Stimulated activated CD8-positive, alpha-beta memory T cell treated with anti-CD3 and anti-CD28 coated beads, Interleukin-4, amount 100 ng/mL, for 24 hours (primary cell): ENCODE results near the gene RAB11FIP3.
"Not testable (repeated sequence)": the region's sequence is repeated elsewhere in the genome, so short reads cannot be mapped to it uniquely, and the experiment has no call there.

Source experiments
- DNase-seq: peaks from one replicate; pipeline ENCODE4 v3.0.0-alpha.2; 2020; ENCODE audit warnings: low read depth

RAB11FIP3 gene

GRCh38 chr16:391885-392335, 33.5 kb upstream of the RAB11FIP3 start:
- peak; percentile 84 for DNase-seq

GRCh38 chr16:392450-393030, 32.9 kb upstream of the RAB11FIP3 start:
- DNase-seq = no peak

DNA sequence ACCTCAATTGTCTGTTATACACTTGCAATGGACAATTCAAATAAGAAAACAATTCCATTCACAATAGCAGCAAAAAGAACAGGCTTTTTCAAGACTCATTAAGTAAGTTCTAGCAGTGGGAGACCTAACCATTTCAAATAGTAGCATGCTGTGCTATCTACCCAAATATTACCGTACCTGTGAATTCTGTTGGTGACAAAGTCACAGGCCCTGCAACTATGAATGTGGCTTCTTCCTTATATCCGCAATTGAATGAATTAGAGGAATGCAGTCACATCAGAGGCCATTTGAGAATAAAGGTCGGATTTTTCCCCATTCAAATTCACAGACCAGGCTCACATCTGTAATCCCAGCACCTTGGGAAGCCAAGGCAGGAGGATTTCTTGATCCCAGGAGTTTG, 29.2 kb upstream of the RAB11FIP3 start:
- DNase-seq = no peak

DNA sequence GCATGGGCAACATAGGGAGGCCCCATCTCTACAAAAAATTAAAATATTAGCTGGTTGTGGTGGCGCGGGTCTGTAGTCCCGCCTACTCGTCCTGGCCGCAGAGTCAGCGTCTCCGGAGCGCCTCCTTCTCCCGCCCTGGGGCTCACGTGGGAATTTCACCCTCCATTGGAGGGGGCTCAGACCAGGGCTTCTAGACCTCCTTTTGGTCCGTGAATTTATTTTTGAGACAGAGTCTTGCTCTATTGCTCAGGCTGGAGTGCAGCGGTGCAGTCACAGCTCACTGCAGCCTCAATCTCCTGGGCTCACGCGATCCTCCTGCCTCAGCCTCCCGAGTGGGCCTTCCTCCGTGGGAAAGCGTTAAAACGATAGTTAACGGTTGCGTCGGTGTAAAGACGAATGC, 28.8 kb upstream of the RAB11FIP3 start:
- DNase-seq = no peak

DNA sequence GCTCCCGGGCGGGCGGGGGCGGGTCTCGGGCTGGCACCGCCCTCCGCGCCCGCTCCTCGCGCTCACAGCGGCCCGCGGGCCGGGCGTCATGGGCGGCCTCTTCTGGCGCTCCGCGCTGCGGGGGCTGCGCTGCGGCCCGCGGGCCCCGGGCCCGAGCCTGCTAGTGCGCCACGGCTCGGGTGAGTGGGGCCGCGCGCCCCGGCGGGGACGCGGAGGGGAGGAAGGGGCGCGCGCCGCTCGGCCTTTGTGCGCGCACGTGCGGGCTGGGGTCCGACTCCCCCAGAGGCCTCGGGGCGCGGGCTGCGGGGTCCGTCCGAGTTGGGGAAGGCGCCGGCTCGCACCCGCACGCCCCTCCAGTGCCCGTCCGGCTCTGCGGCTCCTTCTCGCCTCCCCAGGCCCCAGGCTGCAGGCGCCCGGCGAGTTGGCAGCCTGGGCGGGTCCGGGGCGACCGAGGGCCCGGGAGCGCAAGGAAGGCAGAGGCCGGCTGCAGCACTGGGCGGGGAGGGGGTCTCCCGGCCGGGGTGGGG, 28.3 kb upstream of the RAB11FIP3 start, which contains the start of gene NME4:
TSS of gene NME4 (plus strand) at position 65 of the 527 bp plus-strand sequence. CDS start at position 89, 24 bp downstream.
- DNase-seq = no peak

DNA sequence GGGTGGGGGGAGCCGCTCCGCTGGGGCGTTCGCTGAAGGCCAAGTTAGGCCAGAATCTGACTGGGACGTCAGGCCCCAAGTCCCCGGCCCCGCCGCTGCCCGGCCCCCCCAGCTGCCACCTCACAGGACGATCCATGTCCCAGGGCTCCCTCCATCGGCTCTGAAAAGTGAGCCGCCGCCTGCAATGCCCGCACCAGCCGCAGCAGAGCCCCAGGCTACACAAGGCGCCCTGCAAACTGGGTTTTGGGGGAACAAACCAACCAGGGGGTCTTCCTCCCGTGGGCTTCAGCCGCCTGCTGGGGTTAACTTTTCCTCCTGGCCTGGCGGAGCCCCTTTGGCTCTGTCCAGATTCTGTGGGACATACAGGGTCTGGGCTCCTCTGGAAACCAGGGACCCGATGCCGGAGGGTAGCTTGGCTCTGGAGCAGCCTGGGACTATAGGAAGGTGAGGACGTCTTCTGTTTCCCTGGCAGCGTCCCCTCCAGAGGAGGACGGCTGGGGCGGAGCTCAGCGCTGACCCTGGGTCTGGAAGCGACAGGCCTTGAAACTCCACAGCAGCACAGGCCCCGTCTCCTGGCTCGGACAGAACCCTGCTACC, 27.6 kb upstream of the RAB11FIP3 start:
- DNase-seq = no peak

- DNase-seq = no peak
Observed at GRCh38 chr16:398561-399339, 26.7 kb upstream of the RAB11FIP3 start.

DNA sequence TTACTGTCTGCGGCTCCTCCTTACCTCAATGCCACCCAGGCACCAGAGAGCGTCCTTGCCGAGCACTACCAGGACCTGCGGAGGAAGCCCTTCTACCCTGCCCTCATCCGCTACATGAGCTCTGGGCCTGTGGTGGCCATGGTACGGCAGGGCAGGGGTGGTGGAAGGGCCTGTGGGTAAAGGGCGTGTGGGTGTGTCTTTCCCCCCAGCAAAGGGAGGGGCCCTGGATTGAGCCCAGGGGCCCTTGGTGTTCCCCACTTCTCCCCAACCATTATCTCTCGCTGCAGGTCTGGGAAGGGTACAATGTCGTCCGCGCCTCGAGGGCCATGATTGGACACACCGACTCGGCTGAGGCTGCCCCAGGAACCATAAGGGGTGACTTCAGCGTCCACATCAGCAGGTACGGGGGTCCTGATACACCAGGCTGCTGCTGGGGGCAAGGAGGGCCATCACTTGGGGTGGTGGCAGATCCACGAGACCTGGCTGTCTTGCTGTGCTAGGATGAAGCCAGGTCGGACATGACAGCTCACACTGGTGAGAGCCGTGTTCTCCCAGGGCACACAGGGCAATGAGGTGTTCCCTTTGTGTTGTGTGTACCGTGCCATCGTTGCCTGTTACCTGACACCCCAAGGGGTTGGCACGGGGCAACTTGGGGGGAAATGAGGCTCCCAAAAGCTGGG, 26.0 kb upstream of the RAB11FIP3 start:
- DNase-seq = no peak

DNA sequence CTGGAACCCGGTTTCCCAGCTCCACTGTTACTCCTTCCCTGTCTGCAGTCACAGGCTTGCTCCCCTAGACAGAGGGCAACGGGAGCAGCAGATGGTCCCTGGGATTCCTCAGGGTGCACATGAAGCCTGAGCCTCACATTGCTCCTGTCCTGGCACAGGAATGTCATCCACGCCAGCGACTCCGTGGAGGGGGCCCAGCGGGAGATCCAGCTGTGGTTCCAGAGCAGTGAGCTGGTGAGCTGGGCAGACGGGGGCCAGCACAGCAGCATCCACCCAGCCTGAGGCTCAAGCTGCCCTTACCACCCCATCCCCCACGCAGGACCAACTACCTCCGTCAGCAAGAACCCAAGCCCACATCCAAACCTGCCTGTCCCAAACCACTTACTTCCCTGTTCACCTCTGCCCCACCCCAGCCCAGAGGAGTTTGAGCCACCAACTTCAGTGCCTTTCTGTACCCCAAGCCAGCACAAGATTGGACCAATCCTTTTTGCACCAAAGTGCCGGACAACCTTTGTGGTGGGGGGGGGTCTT, 25.3 kb upstream of the RAB11FIP3 start:
- DNase-seq = no peak

- peak; percentile 99 for DNase-seq
Observed at GRCh38 chr16:401468-402348, 23.7 kb upstream of the RAB11FIP3 start, which contains the start of gene DECR2. TSS of gene DECR2 (plus strand) at chr16:401885. CDS start at chr16:401964, 79 bp downstream.

GRCh38 chr16:404971-405486, 20.4 kb upstream of the RAB11FIP3 start:
- DNase-seq = no peak

DNA sequence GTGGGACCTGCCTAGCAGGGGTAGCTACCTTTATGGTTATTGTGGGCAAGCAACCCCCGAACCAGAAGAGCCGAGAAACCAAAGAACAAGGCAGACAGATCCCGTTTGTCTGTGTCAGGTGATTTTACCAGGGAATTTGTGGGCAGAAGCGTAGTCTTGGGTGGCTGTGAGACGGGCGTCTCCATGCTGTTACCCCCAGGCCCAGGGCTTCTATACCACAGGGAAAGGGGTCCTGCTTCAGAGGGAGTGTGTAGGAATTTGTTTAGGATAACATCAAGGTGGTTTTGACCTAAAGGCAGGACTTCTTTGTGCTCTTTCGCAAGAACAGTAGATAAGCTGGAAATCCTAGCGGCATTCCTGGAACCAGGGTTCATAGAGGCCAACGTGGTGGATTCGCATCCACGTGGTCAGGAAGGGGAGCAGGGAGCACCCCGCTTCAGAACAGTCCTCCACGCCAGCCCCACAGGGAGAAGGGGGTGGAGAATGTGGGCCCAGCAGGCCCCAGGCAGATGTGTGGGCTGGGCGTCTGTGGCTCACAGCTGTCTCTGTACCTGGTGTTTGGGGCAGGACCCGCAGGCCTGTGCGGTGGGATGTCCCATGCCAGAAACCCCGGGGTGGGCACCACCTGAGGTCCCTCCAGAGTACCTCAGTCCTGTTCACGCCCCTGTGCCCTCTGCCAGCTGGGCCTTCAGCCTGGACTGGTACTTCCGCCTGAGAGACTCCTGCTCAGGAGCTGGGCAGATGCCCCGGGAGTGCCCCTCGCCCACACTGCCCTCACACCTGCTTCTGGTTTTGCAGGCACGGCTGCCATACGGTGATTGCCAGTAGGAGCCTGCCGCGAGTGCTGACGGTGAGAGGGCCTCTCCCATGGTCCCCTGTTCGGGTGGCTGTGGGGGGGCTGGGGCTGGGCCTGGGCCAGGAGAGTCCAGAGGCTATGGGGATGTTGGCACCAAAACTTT, 19.6 kb upstream of the RAB11FIP3 start:
- DNase-seq = no peak

- no peak for DNase-seq
Observed at GRCh38 chr16:407253-407652, 18.2 kb upstream of the RAB11FIP3 start.

GRCh38 chr16:410516-411178, 14.8 kb upstream of the RAB11FIP3 start:
- no peak for DNase-seq

DNA sequence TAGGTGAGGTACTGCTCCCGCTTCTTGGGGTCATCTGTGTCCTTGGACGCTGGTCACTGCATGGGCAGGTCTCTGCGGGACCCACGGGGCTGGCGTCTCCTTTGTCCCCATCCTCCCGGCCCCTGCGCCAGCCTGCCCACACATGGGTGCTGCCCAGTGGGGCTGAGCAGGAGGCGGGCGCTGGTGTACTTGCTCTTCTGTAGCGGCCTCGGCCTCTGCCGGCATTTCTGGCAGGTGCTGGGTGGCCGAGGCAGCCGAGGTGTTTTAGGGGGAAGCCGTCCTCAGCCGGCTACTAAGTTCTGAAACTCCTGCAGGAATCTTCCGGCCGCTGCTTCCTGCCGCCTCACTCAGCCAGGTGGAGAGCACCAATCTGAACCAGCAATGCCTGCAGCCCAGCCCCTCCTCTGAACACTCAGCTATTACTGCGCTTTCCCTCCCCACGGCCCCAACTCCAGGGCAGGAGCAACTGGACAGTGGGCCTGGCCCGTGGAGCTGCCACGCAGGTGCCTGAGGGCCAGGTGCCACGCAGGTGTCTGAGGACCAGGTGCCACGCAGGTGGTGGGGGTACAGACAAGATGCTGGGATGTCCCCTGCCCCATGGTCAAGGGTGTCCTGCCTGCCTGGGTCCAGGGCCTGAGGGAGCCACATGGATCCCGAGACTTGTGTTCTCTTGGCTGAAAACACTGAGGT, 13.7 kb upstream of the RAB11FIP3 start:
- DNase-seq = no peak

DNA sequence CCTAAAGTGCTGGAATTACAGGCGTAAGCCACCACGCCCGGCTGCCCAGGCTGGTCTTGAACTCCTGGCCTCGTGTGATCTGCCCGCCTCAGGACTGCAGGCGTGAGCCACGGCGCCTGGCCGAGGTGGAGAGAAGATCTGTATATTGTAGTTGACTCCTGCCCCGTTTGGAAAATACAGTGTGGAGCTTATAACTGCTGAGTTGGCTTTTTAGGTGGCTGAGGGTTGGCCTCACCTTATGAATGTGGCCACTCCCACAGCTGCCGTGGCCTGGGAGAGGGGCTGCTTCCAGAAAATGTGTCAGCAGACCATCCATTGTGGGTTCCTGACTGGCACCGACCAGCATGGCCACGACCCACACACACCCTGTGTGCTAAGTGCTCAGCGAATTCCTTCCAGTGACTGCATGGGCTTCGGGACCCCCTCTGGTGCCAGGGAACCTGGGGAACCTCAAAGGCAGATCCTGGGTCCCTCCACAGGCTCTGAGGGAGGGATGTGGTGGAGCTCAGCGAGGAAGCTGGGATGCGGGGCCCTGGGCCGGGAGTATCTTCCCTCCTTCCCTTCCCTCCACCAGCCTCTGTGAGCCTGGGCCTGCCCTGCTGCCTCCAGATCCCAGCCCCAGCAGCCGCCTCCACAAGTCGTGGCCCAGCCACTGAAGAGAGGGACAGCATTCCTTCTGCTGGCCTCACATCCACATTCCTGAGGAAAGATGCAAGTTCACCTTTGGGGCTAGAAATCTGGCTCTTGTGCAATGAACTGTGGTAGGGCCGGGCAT, 10.9 kb upstream of the RAB11FIP3 start:
- DNase-seq = no peak

DNA sequence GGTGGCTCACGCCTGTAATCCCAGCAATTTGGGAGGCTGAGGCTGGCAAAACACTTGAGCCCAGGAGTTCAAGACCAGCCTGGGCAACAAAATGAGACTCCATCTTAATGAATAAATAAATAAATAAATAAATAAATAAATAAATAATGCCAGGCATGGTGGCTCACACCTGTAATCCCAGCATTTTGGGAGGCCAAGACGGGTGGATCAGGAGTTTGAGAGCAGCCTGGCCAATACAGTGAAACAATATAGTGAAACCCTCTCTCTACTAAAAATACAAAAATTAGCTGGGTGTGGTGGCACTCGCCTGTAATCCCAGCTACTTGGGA, 10.3 kb upstream of the RAB11FIP3 start:
- not testable (repeated sequence) for DNase-seq

DNA sequence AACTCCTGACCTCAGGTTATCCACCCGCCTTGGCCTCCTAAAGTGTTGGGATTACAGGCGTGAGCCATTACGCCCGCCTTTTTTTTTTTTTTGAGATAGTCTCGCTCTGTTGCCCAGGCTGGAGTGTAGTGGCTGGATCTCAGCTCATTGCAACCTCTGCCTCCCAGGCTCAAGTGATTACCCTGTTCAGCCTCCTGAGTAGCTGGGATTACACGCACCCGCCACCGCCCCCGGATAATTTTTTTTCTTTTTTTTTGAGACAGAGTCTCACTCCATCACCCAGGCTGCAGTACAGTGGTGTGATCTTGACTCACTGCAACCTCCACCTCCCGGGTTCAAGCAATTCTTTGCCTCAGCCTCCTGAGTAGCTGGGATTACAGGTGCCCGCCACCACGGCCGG, 3.3 kb upstream of the RAB11FIP3 start:
- DNase-seq = not testable (repeated sequence)
